ENCODE results near the gene RASA3.

Gene RASA3

GRCh38 chr13:114015111-114015968 lies 117.1 kb downstream of the RASA3 start:
- no peaks in the 10 kb centered on the region for H4K20me1 ChIP-seq (ENCODE audit: insufficient read depth, low read length, poor library complexity, severe bottlenecking)
- no peaks in the 10 kb centered on the region for H3F3A ChIP-seq (ENCODE audit: low read depth)
- no peak overlapping the region for H2AFZ ChIP-seq (ENCODE audit: low read length)
- peaks cover 51% of the 10 kb centered on the region; the same call in 1 of the 2 replicates for H3K36me3 ChIP-seq (ENCODE audit: insufficient read depth, low read length)
- H3K9me3 ChIP-seq (ENCODE audit: insufficient read depth, low read depth, low read length): no peaks in the 10 kb centered on the region
- TF ChIP-seq CTCF (conservative IDR thresholded peaks at IDR 0.05; ENCODE audit: low read length): no peak
- H3K4me3 ChIP-seq (ENCODE audit: low read length, poor library complexity, severe bottlenecking): no peak overlapping the region
- no peaks in the 10 kb centered on the region for H3K4me1 ChIP-seq (ENCODE audit: insufficient read depth, low read length, poor library complexity, severe bottlenecking)
- no peak overlapping the region for H3K9ac ChIP-seq (ENCODE audit: low read depth, low read length, poor library complexity, severe bottlenecking)
- no peak overlapping the region for H3K4me2 ChIP-seq (ENCODE audit: low read depth, low read length, poor library complexity, severe bottlenecking)
- no peaks in the 10 kb centered on the region for H3K27me3 ChIP-seq (ENCODE audit: insufficient read depth, low read length, poor library complexity, severe bottlenecking)
- no peaks in the 10 kb centered on the region for H3K9me2 ChIP-seq (replicated peaks; ENCODE audit: low read depth, low read length)
- no peaks in the 10 kb centered on the region for H3K79me2 ChIP-seq (ENCODE audit: insufficient read depth, low read length)

GRCh38 chr13:114013952-114014629 lies 118.3 kb downstream of the RASA3 start:
- Histone ChIP-seq H3K9me3 (ENCODE audit: insufficient read depth, low read depth, low read length) (no peaks in the 10 kb centered on the region), H3K36me3 (ENCODE audit: insufficient read depth, low read length) (peaks cover 55% of the 10 kb centered on the region; the same call in 1 of the 2 replicates), H4K20me1 (ENCODE audit: insufficient read depth, low read length, poor library complexity, severe bottlenecking) (no peaks in the 10 kb centered on the region), H3K79me2 (ENCODE audit: insufficient read depth, low read length) (no peaks in the 10 kb centered on the region), H3K9me2 (replicated peaks; ENCODE audit: low read depth, low read length) (no peaks in the 10 kb centered on the region), H3K4me2 (ENCODE audit: low read depth, low read length, poor library complexity, severe bottlenecking) (no peak overlapping the region), H3F3A (ENCODE audit: low read depth) (no peaks in the 10 kb centered on the region), H3K4me1 (ENCODE audit: insufficient read depth, low read length, poor library complexity, severe bottlenecking) (no peaks in the 10 kb centered on the region), H2AFZ (ENCODE audit: low read length) (no peak overlapping the region), H3K9ac (ENCODE audit: low read depth, low read length, poor library complexity, severe bottlenecking) (no peak overlapping the region), H3K4me3 (ENCODE audit: low read length, poor library complexity, severe bottlenecking) (no peak overlapping the region), H3K27me3 (ENCODE audit: insufficient read depth, low read length, poor library complexity, severe bottlenecking) (no peaks in the 10 kb centered on the region)
- no peak for TF ChIP-seq CTCF (conservative IDR thresholded peaks at IDR 0.05; ENCODE audit: low read length)
- no peak for TF ChIP-seq EZH2phosphoT487 (IDR thresholded peaks at IDR 0.05; ENCODE audit: borderline replicate concordance)

- Histone ChIP-seq H3K4me1 (ENCODE audit: insufficient read depth, low read length, poor library complexity, severe bottlenecking) (no peaks in the 10 kb centered on the region), H3K9me2 (replicated peaks; ENCODE audit: low read depth, low read length) (no peaks in the 10 kb centered on the region), H3K27me3 (ENCODE audit: insufficient read depth, low read length, poor library complexity, severe bottlenecking) (no peaks in the 10 kb centered on the region), H3K79me2 (ENCODE audit: insufficient read depth, low read length) (no peaks in the 10 kb centered on the region), H3K9ac (ENCODE audit: low read depth, low read length, poor library complexity, severe bottlenecking) (no peak overlapping the region), H3K36me3 (ENCODE audit: insufficient read depth, low read length) (peaks cover 51% of the 10 kb centered on the region; the same call in 1 of the 2 replicates), H2AFZ (ENCODE audit: low read length) (no peak overlapping the region), H3K9me3 (ENCODE audit: insufficient read depth, low read depth, low read length) (no peaks in the 10 kb centered on the region), H3F3A (ENCODE audit: low read depth) (no peaks in the 10 kb centered on the region), H3K4me3 (ENCODE audit: low read length, poor library complexity, severe bottlenecking) (no peak overlapping the region), H4K20me1 (ENCODE audit: insufficient read depth, low read length, poor library complexity, severe bottlenecking) (no peaks in the 10 kb centered on the region), H3K4me2 (ENCODE audit: low read depth, low read length, poor library complexity, severe bottlenecking) (no peak overlapping the region)
- TF ChIP-seq CTCF (conservative IDR thresholded peaks at IDR 0.05; ENCODE audit: low read length): no peak
- no peak for TF ChIP-seq EZH2phosphoT487 (IDR thresholded peaks at IDR 0.05; ENCODE audit: borderline replicate concordance)
Measured at GRCh38 chr13:114013336-114013735, 119.1 kb downstream of the RASA3 start.
